Neural cell (in vitro differentiated cells): ENCODE data around the gene CCR6. TPM values are rescaled to one million over a fixed set of nuclear protein-coding genes. Genes with fewer than 3 reads are reported as not detected.
"Not testable (repeated sequence)": the region's sequence is repeated elsewhere in the genome, so short reads cannot be mapped to it uniquely, and the experiment has no call there.

Source experiments
- H2AFZ ChIP-seq: fragments of 200-600, 300-800 bp; sonication (generic), shearing (Covaris generic); 2 replicates; pipeline ENCODE4 v1.6.0; 2014; ENCODE audit warnings: low read depth, mild to moderate bottlenecking, antibody characterized with exemption, low read length, moderate library complexity
- H3F3A ChIP-seq: fragments of 200-600 bp; shearing (Covaris generic); 2 replicates; pipeline ENCODE4 v1.6.1; 2016; ENCODE audit warnings: mild to moderate bottlenecking, moderate library complexity, mixed read lengths, antibody characterized with exemption, low read length; ENCODE audit not compliant: insufficient read depth, poor library complexity, severe bottlenecking
- H3K27ac ChIP-seq: fragments of 200-600, 300-800 bp; sonication (generic), shearing (Covaris generic); 2 replicates; pipeline ENCODE4 v1.5.1; 2014; ENCODE audit warnings: mild to moderate bottlenecking, low read length, moderate library complexity
- H3K27me3 ChIP-seq: fragments of 300-800, 200-600 bp; sonication (generic), shearing (Covaris generic); 2 replicates; pipeline ENCODE4 v1.6.0; 2014; ENCODE audit warnings: mild to moderate bottlenecking, low read depth, low read length, moderate library complexity; ENCODE audit not compliant: insufficient read depth
- H3K36me3 ChIP-seq: fragments of 300-800, 200-600 bp; sonication (generic), shearing (Covaris generic); 2 replicates; pipeline ENCODE4 v1.5.1; 2014; ENCODE audit warnings: mild to moderate bottlenecking, antibody characterized with exemption, low read length, moderate library complexity; ENCODE audit not compliant: insufficient read depth
- H3K4me2 ChIP-seq: fragments of 300-800, 200-600 bp; sonication (generic), shearing (Covaris generic); 2 replicates; pipeline ENCODE4 v1.6.0; 2014; ENCODE audit warnings: mild to moderate bottlenecking, low read length
- H3K4me3 ChIP-seq: fragments of 300-800, 200-600 bp; sonication (generic), shearing (Covaris generic); 2 replicates; pipeline ENCODE4 v1.5.1; 2014; ENCODE audit warnings: mild to moderate bottlenecking, low read length, moderate library complexity
- H3K79me2 ChIP-seq: fragments of 200-600 bp; shearing (Covaris generic); replicated peaks from 2 replicates; pipeline ENCODE4 v1.6.0; 2014; ENCODE audit warnings: mild to moderate bottlenecking, low read length, moderate library complexity; ENCODE audit not compliant: insufficient read depth
- H3K9ac ChIP-seq: fragments of 300-800, 200-600 bp; sonication (generic), shearing (Covaris generic); 2 replicates; pipeline ENCODE4 v1.6.1; 2016; ENCODE audit warnings: mild to moderate bottlenecking, low read length, mixed read lengths
- H3K9me2 ChIP-seq: fragments of 200-600 bp; shearing (Covaris generic); 2 replicates; pipeline ENCODE4 v1.6.1; 2016; ENCODE audit warnings: mild to moderate bottlenecking, low read length, mixed read lengths; ENCODE audit not compliant: insufficient read depth
- H3K9me3 ChIP-seq: fragments of 200-600, 300-800 bp; sonication (generic), shearing (Covaris generic); 2 replicates; pipeline ENCODE4 v1.6.1; 2016; ENCODE audit warnings: mild to moderate bottlenecking, mixed run types, low read length, moderate library complexity, mixed read lengths
- H4K20me1 ChIP-seq: fragments of 200-600 bp; shearing (Covaris generic); 2 replicates; pipeline ENCODE4 v1.6.1; 2016; ENCODE audit warnings: mild to moderate bottlenecking, mixed run types; ENCODE audit not compliant: insufficient read depth
- CTCF ChIP-seq: fragments of 450-650 bp; IDR thresholded peaks from 2 replicates; pipeline ENCODE4 v1.5.1; 2014; ENCODE audit warnings: antibody characterized with exemption, mild to moderate bottlenecking, moderate library complexity; ENCODE audit not compliant: poor library complexity, severe bottlenecking
- EP300 ChIP-seq: fragments of 450-650 bp; conservative IDR thresholded peaks from 2 replicates; pipeline ENCODE4 v1.6.1; 2014; ENCODE audit warnings: antibody characterized with exemption, mild to moderate bottlenecking, moderate library complexity; ENCODE audit not compliant: poor library complexity, severe bottlenecking
- EZH2 ChIP-seq: fragments of 200-600, 300-800 bp; shearing (Covaris generic), sonication (generic); IDR thresholded peaks from 2 replicates; pipeline ENCODE4 v1.6.1; 2014; ENCODE audit warnings: antibody characterized with exemption, low read length, borderline replicate concordance, mild to moderate bottlenecking; ENCODE audit not compliant: insufficient read depth, poor library complexity, severe bottlenecking
- MXI1 ChIP-seq: fragments of 450-650 bp; conservative IDR thresholded peaks from 2 replicates; pipeline ENCODE4 v1.6.1; 2014; ENCODE audit warnings: antibody characterized with exemption, mild to moderate bottlenecking; ENCODE audit not compliant: poor library complexity, severe bottlenecking
- POLR2AphosphoS5 ChIP-seq: IDR thresholded peaks from 2 replicates; pipeline ENCODE4 v1.6.1; 2012
- RAD21 ChIP-seq: fragments of 450-650 bp; conservative IDR thresholded peaks from 2 replicates; pipeline ENCODE4 v1.6.1; 2014; ENCODE audit warnings: antibody characterized with exemption, mild to moderate bottlenecking, moderate library complexity
- SMC3 ChIP-seq: fragments of 450-650 bp; conservative IDR thresholded peaks from 2 replicates; pipeline ENCODE4 v1.6.1; 2014; ENCODE audit warnings: antibody characterized with exemption, mild to moderate bottlenecking, moderate library complexity; ENCODE audit not compliant: poor library complexity
- TAF1 ChIP-seq: IDR thresholded peaks from 2 replicates; pipeline ENCODE4 v1.6.1; 2012; ENCODE audit warnings: low read depth
- polyA plus RNA-seq: library from polyadenylated mRNA; depleted of rRNA; stranded (reverse); fragments of >200 nt; gene quantifications from 2 replicates; pipeline ENCODE4 v1.2.3, GENCODE V29; 2014
- TF ChIP-seq, protein P1 (sequence below): IDR thresholded peaks from 2 replicates; pipeline ENCODE4 v1.6.1; 2012; ENCODE audit warnings: borderline replicate concordance

Gene CCR6
- polyA plus RNA-seq, 1 donor from 2014 or later: not detected

GRCh38 chr6:167164261-167164660, 41.4 kb downstream of the CCR6 start:
- Histone ChIP-seq H3K9me3 (no peaks in the 10 kb centered on the region), H2AFZ (no peak overlapping the region), H3K79me2 (no peaks in the 10 kb centered on the region), H3K9me2 (no peaks in the 10 kb centered on the region), H3F3A (no peaks in the 10 kb centered on the region), H3K27ac (no peak overlapping the region), H3K4me2 (no peak overlapping the region), H3K4me3 (no peak overlapping the region), H3K36me3 (no peaks in the 10 kb centered on the region), H3K9ac (no peak overlapping the region), H3K27me3 (no peaks in the 10 kb centered on the region), H4K20me1 (no peaks in the 10 kb centered on the region)
- TF ChIP-seq, protein P1, sequence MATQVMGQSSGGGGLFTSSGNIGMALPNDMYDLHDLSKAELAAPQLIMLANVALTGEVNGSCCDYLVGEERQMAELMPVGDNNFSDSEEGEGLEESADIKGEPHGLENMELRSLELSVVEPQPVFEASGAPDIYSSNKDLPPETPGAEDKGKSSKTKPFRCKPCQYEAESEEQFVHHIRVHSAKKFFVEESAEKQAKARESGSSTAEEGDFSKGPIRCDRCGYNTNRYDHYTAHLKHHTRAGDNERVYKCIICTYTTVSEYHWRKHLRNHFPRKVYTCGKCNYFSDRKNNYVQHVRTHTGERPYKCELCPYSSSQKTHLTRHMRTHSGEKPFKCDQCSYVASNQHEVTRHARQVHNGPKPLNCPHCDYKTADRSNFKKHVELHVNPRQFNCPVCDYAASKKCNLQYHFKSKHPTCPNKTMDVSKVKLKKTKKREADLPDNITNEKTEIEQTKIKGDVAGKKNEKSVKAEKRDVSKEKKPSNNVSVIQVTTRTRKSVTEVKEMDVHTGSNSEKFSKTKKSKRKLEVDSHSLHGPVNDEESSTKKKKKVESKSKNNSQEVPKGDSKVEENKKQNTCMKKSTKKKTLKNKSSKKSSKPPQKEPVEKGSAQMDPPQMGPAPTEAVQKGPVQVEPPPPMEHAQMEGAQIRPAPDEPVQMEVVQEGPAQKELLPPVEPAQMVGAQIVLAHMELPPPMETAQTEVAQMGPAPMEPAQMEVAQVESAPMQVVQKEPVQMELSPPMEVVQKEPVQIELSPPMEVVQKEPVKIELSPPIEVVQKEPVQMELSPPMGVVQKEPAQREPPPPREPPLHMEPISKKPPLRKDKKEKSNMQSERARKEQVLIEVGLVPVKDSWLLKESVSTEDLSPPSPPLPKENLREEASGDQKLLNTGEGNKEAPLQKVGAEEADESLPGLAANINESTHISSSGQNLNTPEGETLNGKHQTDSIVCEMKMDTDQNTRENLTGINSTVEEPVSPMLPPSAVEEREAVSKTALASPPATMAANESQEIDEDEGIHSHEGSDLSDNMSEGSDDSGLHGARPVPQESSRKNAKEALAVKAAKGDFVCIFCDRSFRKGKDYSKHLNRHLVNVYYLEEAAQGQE: no peak
- TF ChIP-seq SMC3 (no peak), EP300 (no peak), POLR2AphosphoS5 (no peak)

DNA sequence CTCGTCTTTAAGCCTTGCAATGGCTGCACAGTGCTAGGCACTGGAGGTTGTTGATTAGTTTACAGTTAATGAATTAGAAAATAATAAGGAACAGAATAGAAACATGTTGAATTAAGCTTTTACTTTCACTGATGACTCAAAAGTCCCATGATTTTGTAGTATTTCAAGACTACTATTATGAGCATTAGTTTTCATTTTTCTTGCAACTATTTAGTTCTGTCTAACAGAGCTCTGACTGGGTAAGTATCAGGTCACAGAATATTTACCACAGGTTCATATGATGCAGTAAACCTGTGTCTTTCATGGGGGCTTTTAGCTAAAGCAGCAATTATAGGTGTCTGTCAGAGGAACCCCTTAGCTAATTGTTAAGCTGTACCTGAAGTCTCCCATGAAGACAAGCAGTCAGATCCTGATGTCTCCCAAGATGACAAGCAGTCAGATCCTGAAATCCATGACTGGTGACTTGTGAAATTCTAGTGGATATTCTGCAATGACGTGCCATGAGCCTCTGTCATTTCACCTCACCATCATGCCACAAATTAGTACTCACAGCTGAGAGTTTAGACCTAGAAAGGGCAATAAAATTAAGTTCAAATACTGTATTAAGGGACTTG, 43.1 kb downstream of the CCR6 start:
- no peaks in the 10 kb centered on the region for H3K9me2 ChIP-seq
- H2AFZ ChIP-seq: no peak overlapping the region
- no peaks in the 10 kb centered on the region for H3F3A ChIP-seq
- H3K4me3 ChIP-seq: no peak overlapping the region
- no peaks in the 10 kb centered on the region for H3K79me2 ChIP-seq
- peak overlapping the region; percentile 73 for H3K27ac ChIP-seq
- no peaks in the 10 kb centered on the region for H4K20me1 ChIP-seq
- no peak overlapping the region for H3K4me2 ChIP-seq
- no peaks in the 10 kb centered on the region for H3K36me3 ChIP-seq
- peak overlapping the region; percentile 9 for H3K9ac ChIP-seq
- no peaks in the 10 kb centered on the region for H3K27me3 ChIP-seq
- TF ChIP-seq EZH2 (no peak), RAD21 (no peak), POLR2AphosphoS5 (peak; percentile 73), MXI1 (no peak), CTCF (no peak), SMC3 (no peak), EP300 (peak; percentile 90), TAF1 (no peak)
- TF ChIP-seq, protein P1: no peak
- no peaks in the 10 kb centered on the region for H3K9me3 ChIP-seq

DNA sequence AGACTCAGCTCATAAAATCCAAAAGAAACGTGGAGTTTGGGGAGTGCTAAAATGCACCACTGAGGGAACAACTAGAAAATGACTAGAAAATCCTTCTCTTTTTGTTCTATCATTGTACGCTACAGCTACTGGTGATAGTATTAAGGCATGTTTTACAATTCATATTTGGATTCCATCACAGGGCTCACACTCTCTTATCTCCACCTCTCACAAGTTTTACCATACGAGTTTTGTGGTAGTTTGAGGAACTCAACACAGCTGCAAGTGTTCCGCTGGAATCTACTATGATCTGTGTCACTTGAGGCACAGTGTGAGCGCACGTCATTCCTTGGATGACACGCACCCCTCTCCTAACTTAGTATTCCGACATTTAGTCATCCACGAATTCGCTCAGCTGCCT, 44.8 kb downstream of the CCR6 start:
- H3K9ac ChIP-seq, H3K4me2 ChIP-seq, H4K20me1 ChIP-seq, H3K79me2 ChIP-seq, H3K27me3 ChIP-seq, H3K9me3 ChIP-seq, H3F3A ChIP-seq, H3K9me2 ChIP-seq, H3K27ac ChIP-seq, H3K4me3 ChIP-seq, H3K36me3 ChIP-seq, H2AFZ ChIP-seq: not testable (repeated sequence)

- H4K20me1 ChIP-seq, H3K9me2 ChIP-seq, H3K9ac ChIP-seq, H3K79me2 ChIP-seq, H3K4me3 ChIP-seq, H2AFZ ChIP-seq, H3K27me3 ChIP-seq, H3K9me3 ChIP-seq, H3K36me3 ChIP-seq, H3F3A ChIP-seq, H3K4me2 ChIP-seq, H3K27ac ChIP-seq: not testable (repeated sequence)
Observed at GRCh38 chr6:167168296-167168695, 45.4 kb downstream of the CCR6 start.
